HepG2 (cell line): Measurements from ENCODE around the gene PDPK1. TPM values are rescaled to one million over a fixed set of nuclear protein-coding genes. Genes with fewer than 3 reads are reported as not detected.

Source experiments
- ATAC-seq: fragments of 200-7000 bp; cut with Tn5 transposase; 3 replicates; pipeline ENCODE4 v1.9.1; 2020; ENCODE audit warnings: mild to moderate bottlenecking, moderate library complexity
- BruUV-seq: library from RNA; stranded (reverse); fragments of 400-500 nt; replicated peaks from 2 replicates; lab custom pipeline; 2021; lab: Mats Ljungman, UMichigan
- CTCF ChIA-PET: fragments of 300-600 bp; formaldehyde crosslinking; extraction: SDS; loops from one replicate; lab custom pipeline; 2021; ENCODE audit warnings: low total read pairs, inconsistent platforms, low intra/inter-chr PET ratio; lab: Yijun Ruan, JAX
- POLR2A ChIA-PET: fragments of 350-600 bp; sonication (Branson Sonifier 250); formaldehyde crosslinking; loops from one replicate; lab custom pipeline; 2020; ENCODE audit warnings: antibody characterized with exemption, inconsistent platforms; lab: Yijun Ruan, JAX
- DNase-seq: peaks from one replicate; pipeline ENCODE4 v3.0.0-alpha.2; 2015; ENCODE audit warnings: low spot score
- FAIRE-seq: peaks from 3 replicates; lab custom pipeline; 2011; peaks lifted over from hg19 to GRCh38; lab: Jason Lieb, UNC
- H2AFZ ChIP-seq: one replicate; pipeline ENCODE4 v1.6.1; 2011; ENCODE audit warnings: low read length, inconsistent platforms
- H3K27ac ChIP-seq: fragments of 300-600 bp; 3 replicates; pipeline ENCODE4 v1.8.0; 2011; ENCODE audit warnings: mixed run types, mild to moderate bottlenecking, mixed read lengths, low read length, inconsistent platforms; ENCODE audit not compliant: insufficient read depth; ENCODE audit errors: extremely low read length
- H3K27me3 ChIP-seq, 2 experiments: fragments of 200-600 bp in 1 of 2; 2 replicates in 1 of 2; 3 replicates in 1 of 2; pipeline versions ENCODE4 v1.6.0 to v1.8.0; 2011; ENCODE audit warnings: low read length in 2 of 2, mild to moderate bottlenecking in 2 of 2, moderate library complexity in 2 of 2, inconsistent platforms in 1 of 2; ENCODE audit not compliant: insufficient read depth in 2 of 2, control insufficient read depth in 1 of 2
- H3K36me3 ChIP-seq, 2 experiments: fragments of 200-600 bp in 1 of 2; replicated peaks in 1 of 2; 2 replicates in 1 of 2; 3 replicates in 1 of 2; pipeline versions ENCODE4 v1.5.1 to v1.8.0; 2011; ENCODE audit warnings: low read length in 2 of 2, inconsistent platforms in 1 of 2; ENCODE audit not compliant: insufficient read depth in 2 of 2, control insufficient read depth in 1 of 2
- H3K4me1 ChIP-seq: 2 replicates; pipeline ENCODE4 v1.5.1; 2012; ENCODE audit warnings: low read length, inconsistent platforms; ENCODE audit not compliant: insufficient read depth
- H3K4me2 ChIP-seq: 2 replicates; pipeline ENCODE4 v1.6.0; 2011; ENCODE audit warnings: low read depth, low read length, inconsistent platforms
- H3K4me3 ChIP-seq, 3 experiments: fragments of 200-600 bp in 1 of 3; sonication (generic), shearing (Covaris generic) in 1 of 3; replicated peaks in 1 of 3; 2 replicates each; pipeline ENCODE4 v1.5.1; 2011 to 2016; ENCODE audit warnings: low read length in 3 of 3, inconsistent platforms in 2 of 3, low read depth in 2 of 3, mild to moderate bottlenecking in 2 of 3, control low read depth in 1 of 3, mixed read lengths in 1 of 3; ENCODE audit not compliant: insufficient read depth in 1 of 3
- H3K79me2 ChIP-seq: one replicate; pipeline ENCODE4 v1.6.1; 2011; ENCODE audit warnings: low read length, inconsistent platforms; ENCODE audit not compliant: insufficient read depth
- H3K9ac ChIP-seq: 2 replicates; pipeline ENCODE4 v1.6.0; 2011; ENCODE audit warnings: mild to moderate bottlenecking, low read depth, low read length, inconsistent platforms; ENCODE audit not compliant: insufficient read depth
- H3K9me3 ChIP-seq: 2 replicates; pipeline ENCODE4 v1.5.1; 2012; ENCODE audit warnings: mild to moderate bottlenecking, low read length
- H4K20me1 ChIP-seq: 2 replicates; pipeline ENCODE4 v1.6.0; 2011; ENCODE audit warnings: inconsistent platforms, mild to moderate bottlenecking, low read length, moderate library complexity; ENCODE audit not compliant: insufficient read depth
- CEBPG ChIP-seq: IDR thresholded peaks from 2 replicates; pipeline ENCODE4 v1.6.1; 2016
- ELF1 ChIP-seq: sonication (generic); formaldehyde crosslinking; IDR thresholded peaks from 2 replicates; pipeline ENCODE4 v1.4.0; 2020; ENCODE audit warnings: missing genetic modification reagents
- HNF4A ChIP-seq: sonication (generic); formaldehyde crosslinking; IDR thresholded peaks from 2 replicates; pipeline ENCODE4 v1.4.0; 2020; ENCODE audit warnings: missing genetic modification reagents
- RBFOX2 ChIP-seq: fragments of 200-400 bp; formaldehyde crosslinking; IDR thresholded peaks from 2 replicates; pipeline ENCODE4 v1.6.1; 2017; ENCODE audit warnings: low read depth, mild to moderate bottlenecking, low read length
- TBP ChIP-seq: sonication (generic); formaldehyde crosslinking; IDR thresholded peaks from 2 replicates; pipeline ENCODE4 v1.5.0; 2020; ENCODE audit warnings: missing genetic modification reagents
- YY1 ChIP-seq: IDR thresholded peaks from 2 replicates; pipeline ENCODE4 v1.6.1; 2011; ENCODE audit warnings: low read length, low read depth, moderate library complexity, mild to moderate bottlenecking; ENCODE audit not compliant: insufficient read depth, insufficient replicate concordance
- ZNF883 ChIP-seq: sonication (generic); formaldehyde crosslinking; IDR thresholded peaks from 2 replicates; pipeline ENCODE4 v1.5.1; 2020; ENCODE audit warnings: mild to moderate bottlenecking, missing genetic modification reagents; ENCODE audit errors: not compliant biosample characterization
- WGBS: methylation state at CpG from one replicate; pipeline ENCODE4 v1.1.6; 2017; ENCODE audit warnings: low lambda C conversion rate; 5-methylcytosine and 5-hydroxymethylcytosine counted together
- in situ Hi-C: cut with HindIII; loops from 2 replicates; pipeline ENCODE4 v1.10.0; 2017; ENCODE audit warnings: low pct_unique_long_range_greater_than_20kb; ENCODE audit not compliant: extremely low pct_ligation_motif_present
- intact Hi-C: fragments of 100-400 bp; cut with micrococcal nuclease; formaldehyde crosslinking; loops from one replicate; pipeline ENCODE4 v1.10.0; 2022; ENCODE audit not compliant: unreplicated experiment
- polyA plus RNA-seq, 8 experiments: library from polyadenylated mRNA; depleted of rRNA in 3 of 8; stranded (reverse) in 7 of 8; unstranded in 1 of 8; fragments of >200 nt; fragmentation: Illumina TruSeq in 4 of 8; extraction: Trizol in 4 of 8; gene quantifications; 2 replicates each; pipeline versions ENCODE4 v1.2.1 to v1.2.3, GENCODE V29; 2011 to 2016; ENCODE audit warnings: low read depth in 4 of 8, missing spikeins in 1 of 8, mixed read lengths in 1 of 8; ENCODE audit not compliant: insufficient read depth in 1 of 8
- total RNA-seq, 5 experiments: library from RNA; depleted of rRNA; stranded (reverse); fragments of >200 nt; fragmentation: Illumina TruSeq; extraction: Trizol; gene quantifications; 2 replicates each; pipeline ENCODE4 v1.2.3, GENCODE V29; 2016; ENCODE audit warnings: low read depth in 1 of 5
- TF ChIP-seq, protein P1 (sequence below): sonication (generic); formaldehyde crosslinking; IDR thresholded peaks from 2 replicates; pipeline ENCODE4 v1.4.0; 2020; ENCODE audit warnings: mild to moderate bottlenecking, missing genetic modification reagents
- TF ChIP-seq, protein P2 (sequence below): IDR thresholded peaks from 2 replicates; pipeline ENCODE4 v1.6.1; 2016; ENCODE audit warnings: low read depth, control low read depth
- TF ChIP-seq, protein P3 (sequence below), 2 experiments: sonication (generic) in 1 of 2; formaldehyde crosslinking in 1 of 2; IDR thresholded peaks; 2 replicates each; pipeline versions ENCODE4 v1.6.1 to v1.9.0; 2014 to 2022; ENCODE audit warnings: antibody characterized with exemption in 1 of 2, borderline replicate concordance in 1 of 2, inconsistent platforms in 1 of 2, low read depth in 1 of 2, missing genetic modification reagents in 1 of 2

PDPK1 gene
- total and polyA plus RNA-seq, 2 of the 13 experiments (the other 11 are each of a cell fraction or from before 2014, with no cell fraction given) = 59.6 to 129 TPM

DNA sequence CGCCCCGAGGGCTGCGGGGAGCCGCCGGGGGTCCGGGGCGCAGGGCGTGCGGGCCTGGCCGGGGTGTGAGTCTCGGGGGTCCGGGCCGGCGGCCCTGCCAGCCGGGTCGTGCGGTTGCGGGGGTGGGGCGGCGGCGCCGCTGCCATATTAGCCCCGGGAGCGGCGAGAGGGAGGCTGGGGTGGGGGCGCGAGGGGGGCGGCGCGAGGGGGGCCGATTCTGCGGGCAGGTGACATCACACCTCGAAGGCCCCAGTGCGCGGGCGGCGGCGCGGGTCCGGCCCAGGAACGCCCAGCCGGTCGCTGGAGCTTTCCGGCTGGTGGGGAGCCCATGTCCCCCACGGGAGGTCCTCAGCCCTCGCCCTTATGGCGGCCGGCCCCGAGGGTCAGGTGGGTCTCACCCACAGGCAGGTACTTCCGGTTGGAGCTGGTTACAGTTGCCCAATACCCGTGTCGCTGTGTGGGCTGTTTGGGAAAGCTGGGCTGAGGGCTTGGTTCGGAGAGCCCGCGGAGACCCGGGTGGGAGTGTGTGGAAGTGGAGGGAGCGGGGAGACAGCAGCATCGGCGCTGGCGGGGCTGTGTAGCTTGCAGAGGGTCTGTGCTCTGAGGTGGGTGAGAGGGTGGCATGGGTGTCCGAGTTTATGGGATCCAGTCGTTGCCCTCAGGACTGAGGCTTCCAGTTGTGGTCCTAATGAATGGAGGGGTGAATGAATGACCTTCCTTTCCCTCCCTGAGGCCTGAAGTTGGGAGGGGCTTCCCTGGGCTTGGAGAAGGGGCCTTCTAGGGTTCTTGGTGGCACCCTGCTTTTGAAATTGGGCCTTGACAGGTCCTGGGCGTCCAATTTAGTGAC, 23.3 kb upstream of the PDPK1 start:
- Histone ChIP-seq H4K20me1 (peaks cover 51% of the 10 kb centered on the region), H3K27me3 (no peaks in the 10 kb centered on the region; a peak in 1 of 5 replicates), H2AFZ (no peak overlapping the region), H3K27ac (peak overlapping the region; percentile 91), H3K9me3 (no peaks in the 10 kb centered on the region), H3K36me3 (peaks cover 1 to 12% of the 10 kb centered on the region in 2 experiments; a peak in 4 of 5 replicates), H3K4me3 (peak overlapping the region; percentile 89 to 97 (median 94)), H3K79me2 (peaks cover 49% of the 10 kb centered on the region), H3K9ac (peak overlapping the region; percentile 93), H3K4me1 (peaks cover 65% of the 10 kb centered on the region), H3K4me2 (peak overlapping the region; percentile 84)
- intact Hi-C loops (no loop called here), in situ Hi-C loops (no loop called here)
- POLR2A ChIA-PET = interaction anchor here (1.3 to 4.2 kb wide), 5 partner anchors 10 to 37 kb away, joined by 3 to 42 read pairs (median 5); partner anchors contain the start of gene PDPK1
- no TSS peak for BruUV-seq
- CTCF ChIA-PET = interaction anchor here (1.3 kb wide), 1 partner anchor 10 kb away, joined by 3 read pairs; no protein-coding TSS in a partner anchor
- ATAC-seq (no peak), FAIRE-seq (no peak), DNase-seq (no peak)
- WGBS = 4% methylated on average over 9 of the region's 63 CpGs
- peak; percentile 51 for TF ChIP-seq ZNF883 (CRISPR knock-in tag)
- TF ChIP-seq, protein P1, sequence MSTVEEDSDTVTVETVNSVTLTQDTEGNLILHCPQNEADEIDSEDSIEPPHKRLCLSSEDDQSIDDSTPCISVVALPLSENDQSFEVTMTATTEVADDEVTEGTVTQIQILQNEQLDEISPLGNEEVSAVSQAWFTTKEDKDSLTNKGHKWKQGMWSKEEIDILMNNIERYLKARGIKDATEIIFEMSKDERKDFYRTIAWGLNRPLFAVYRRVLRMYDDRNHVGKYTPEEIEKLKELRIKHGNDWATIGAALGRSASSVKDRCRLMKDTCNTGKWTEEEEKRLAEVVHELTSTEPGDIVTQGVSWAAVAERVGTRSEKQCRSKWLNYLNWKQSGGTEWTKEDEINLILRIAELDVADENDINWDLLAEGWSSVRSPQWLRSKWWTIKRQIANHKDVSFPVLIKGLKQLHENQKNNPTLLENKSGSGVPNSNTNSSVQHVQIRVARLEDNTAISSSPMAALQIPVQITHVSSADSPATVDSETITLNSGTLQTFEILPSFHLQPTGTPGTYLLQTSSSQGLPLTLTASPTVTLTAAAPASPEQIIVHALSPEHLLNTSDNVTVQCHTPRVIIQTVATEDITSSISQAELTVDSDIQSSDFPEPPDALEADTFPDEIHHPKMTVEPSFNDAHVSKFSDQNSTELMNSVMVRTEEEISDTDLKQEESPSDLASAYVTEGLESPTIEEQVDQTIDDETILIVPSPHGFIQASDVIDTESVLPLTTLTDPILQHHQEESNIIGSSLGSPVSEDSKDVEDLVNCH (CRISPR knock-in tag) = no peak
- TF ChIP-seq HNF4A (CRISPR knock-in tag) = 0 out of 2 replicates have a peak, but pooled peaks have one; percentile 6
- TF ChIP-seq, protein P2, sequence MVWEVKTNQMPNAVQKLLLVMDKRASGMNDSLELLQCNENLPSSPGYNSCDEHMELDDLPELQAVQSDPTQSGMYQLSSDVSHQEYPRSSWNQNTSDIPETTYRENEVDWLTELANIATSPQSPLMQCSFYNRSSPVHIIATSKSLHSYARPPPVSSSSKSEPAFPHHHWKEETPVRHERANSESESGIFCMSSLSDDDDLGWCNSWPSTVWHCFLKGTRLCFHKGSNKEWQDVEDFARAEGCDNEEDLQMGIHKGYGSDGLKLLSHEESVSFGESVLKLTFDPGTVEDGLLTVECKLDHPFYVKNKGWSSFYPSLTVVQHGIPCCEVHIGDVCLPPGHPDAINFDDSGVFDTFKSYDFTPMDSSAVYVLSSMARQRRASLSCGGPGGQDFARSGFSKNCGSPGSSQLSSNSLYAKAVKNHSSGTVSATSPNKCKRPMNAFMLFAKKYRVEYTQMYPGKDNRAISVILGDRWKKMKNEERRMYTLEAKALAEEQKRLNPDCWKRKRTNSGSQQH = 0 out of 2 replicates have a peak, but pooled peaks have one; percentile 23
- TF ChIP-seq, protein P3, sequence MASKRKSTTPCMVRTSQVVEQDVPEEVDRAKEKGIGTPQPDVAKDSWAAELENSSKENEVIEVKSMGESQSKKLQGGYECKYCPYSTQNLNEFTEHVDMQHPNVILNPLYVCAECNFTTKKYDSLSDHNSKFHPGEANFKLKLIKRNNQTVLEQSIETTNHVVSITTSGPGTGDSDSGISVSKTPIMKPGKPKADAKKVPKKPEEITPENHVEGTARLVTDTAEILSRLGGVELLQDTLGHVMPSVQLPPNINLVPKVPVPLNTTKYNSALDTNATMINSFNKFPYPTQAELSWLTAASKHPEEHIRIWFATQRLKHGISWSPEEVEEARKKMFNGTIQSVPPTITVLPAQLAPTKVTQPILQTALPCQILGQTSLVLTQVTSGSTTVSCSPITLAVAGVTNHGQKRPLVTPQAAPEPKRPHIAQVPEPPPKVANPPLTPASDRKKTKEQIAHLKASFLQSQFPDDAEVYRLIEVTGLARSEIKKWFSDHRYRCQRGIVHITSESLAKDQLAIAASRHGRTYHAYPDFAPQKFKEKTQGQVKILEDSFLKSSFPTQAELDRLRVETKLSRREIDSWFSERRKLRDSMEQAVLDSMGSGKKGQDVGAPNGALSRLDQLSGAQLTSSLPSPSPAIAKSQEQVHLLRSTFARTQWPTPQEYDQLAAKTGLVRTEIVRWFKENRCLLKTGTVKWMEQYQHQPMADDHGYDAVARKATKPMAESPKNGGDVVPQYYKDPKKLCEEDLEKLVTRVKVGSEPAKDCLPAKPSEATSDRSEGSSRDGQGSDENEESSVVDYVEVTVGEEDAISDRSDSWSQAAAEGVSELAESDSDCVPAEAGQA (IDR thresholded peaks at IDR 0.05; ENCODE audit: low read depth) = peak; percentile 48; the same call in 1 of the 2 replicates
- TF ChIP-seq, protein P3 (CRISPR knock-in tag; IDR thresholded peaks at IDR 0.05; ENCODE audit: borderline replicate concordance) = no peak
- TF ChIP-seq TBP = 0 out of 2 replicates have a peak, but pooled peaks have one; percentile 24
- peak; percentile 65 for TF ChIP-seq ELF1 (CRISPR knock-in tag)
- peak; percentile 48 for TF ChIP-seq YY1
- peak; percentile 69 for TF ChIP-seq CEBPG
- TF ChIP-seq RBFOX2 = no peak; the same call in 1 of the 2 replicates
